Stimulated activated CD4-positive, alpha-beta T cell treated with anti-CD3 and anti-CD28 coated beads, Interleukin-12 subunit alpha, Interleukin-12 subunit beta, amount 100 ng/mL, for 24 hours (primary cell): Measurements from ENCODE around the gene FRZB.
"Not testable (repeated sequence)": the region's sequence is repeated elsewhere in the genome, so short reads cannot be mapped to it uniquely, and the experiment has no call there.

Source experiments
- DNase-seq, 2 experiments: peaks; one replicate each; pipeline ENCODE4 v3.0.0-alpha.2; 2020; ENCODE audit warnings: low read depth in 2 of 2

Gene FRZB, protein sequence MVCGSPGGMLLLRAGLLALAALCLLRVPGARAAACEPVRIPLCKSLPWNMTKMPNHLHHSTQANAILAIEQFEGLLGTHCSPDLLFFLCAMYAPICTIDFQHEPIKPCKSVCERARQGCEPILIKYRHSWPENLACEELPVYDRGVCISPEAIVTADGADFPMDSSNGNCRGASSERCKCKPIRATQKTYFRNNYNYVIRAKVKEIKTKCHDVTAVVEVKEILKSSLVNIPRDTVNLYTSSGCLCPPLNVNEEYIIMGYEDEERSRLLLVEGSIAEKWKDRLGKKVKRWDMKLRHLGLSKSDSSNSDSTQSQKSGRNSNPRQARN

DNA sequence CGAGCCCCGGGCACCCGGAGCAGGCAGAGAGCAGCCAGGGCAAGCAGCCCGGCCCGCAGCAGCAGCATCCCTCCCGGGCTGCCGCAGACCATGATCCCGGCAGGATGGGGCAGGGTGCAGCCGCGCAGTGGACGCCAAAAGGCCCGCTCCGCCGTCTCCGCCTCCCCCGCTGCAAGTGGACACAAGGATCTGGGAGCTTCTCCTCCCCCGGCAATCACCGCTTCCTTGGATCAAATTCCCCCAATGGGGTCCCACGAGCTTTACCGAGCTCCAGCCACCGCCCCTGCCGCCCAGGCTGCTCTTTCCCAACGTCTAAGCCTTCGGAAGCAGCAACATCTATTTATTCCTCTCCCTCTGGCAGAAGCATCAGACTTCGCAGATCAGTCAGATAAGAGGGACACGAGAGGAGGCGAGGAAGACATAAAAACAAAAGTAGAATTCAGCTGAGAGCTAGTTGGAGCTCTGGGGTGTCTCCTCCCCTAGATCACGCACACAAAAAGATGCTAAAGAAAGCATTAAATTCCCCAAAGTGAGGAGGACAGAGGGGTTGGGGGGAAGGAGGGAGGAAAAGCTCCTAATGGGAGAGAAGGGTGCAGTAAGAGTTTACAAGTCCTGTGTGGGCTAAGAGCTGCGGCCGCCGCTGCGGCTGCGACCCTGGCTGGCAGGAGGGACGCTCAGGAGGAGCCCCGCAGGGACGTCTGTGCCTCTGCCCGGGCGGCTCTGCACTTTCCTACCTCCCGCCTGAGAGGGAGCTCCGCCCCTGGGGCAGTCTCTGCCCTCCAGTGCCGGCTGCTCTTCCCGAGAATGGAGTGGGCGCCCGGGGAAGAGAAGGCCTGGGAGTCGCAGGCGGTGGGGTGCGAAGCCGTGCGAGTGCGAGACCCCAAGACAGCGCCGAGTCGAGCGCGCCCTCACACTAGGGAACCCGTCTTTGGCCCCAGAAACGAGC is at the start of gene FRZB:
TSS of gene FRZB (minus strand) at position 177 of the 946 bp plus-strand sequence. CDS start at position 92, 85 bp downstream.
- DNase-seq = no peak

- DNase-seq = no peak
These were observed 49.2 kb upstream of the FRZB start for GRCh38 chr2:182915369-182916326.

- DNase-seq = no peak
These were observed 48.4 kb upstream of the FRZB start for GRCh38 chr2:182914852-182915251.

DNA sequence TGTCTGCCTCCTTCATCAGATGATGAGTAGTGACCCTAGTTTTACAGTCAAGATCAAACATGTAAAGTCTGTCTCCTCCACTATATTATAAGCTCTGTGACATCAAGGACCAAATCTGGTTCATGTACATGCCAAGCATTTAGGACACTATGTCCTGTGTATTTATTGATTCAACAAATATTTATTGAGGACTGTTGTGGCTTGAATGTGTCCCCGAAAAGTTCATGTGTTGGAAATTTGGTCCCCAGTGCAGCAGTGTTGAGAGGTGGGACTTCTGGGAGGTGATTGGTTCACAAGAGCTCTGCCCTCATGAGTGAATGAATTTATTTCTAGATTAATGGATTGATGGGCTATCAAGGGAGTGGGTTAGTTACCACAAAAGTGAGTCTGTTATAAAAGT is 46.6 kb upstream of the FRZB start:
- no peak for DNase-seq

- no peak for DNase-seq
These were observed 46.1 kb upstream of the FRZB start for GRCh38 chr2:182912518-182912915.

- no peak for DNase-seq
These were observed 45.5 kb upstream of the FRZB start for GRCh38 chr2:182911813-182912517.

- DNase-seq = no peak
These were observed 44.5 kb upstream of the FRZB start for GRCh38 chr2:182910965-182911364.

- DNase-seq = no peak
These were observed 40.8 kb upstream of the FRZB start for GRCh38 chr2:182907081-182907830.

GRCh38 chr2:182906454-182906853 is 40.0 kb upstream of the FRZB start:
- DNase-seq = no peak

DNA sequence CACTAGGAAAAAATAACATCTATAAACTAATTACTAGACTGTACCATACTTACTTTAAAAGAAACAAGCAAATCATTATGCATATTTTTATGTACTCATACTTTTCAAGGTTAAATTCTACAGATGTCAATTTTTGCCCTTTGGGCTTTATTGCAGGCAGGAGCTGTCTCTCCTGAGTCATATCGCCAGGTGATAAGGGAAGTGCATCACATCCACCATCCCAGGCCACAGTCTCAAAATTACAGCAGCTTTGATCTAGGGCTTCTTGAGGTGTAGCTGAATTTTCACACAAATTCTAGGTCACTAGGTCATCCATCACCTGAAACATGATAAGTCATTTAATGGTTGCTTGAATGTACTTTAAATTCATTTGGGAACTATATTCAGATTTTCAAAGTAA is 38.4 kb upstream of the FRZB start:
- DNase-seq = no peak

DNA sequence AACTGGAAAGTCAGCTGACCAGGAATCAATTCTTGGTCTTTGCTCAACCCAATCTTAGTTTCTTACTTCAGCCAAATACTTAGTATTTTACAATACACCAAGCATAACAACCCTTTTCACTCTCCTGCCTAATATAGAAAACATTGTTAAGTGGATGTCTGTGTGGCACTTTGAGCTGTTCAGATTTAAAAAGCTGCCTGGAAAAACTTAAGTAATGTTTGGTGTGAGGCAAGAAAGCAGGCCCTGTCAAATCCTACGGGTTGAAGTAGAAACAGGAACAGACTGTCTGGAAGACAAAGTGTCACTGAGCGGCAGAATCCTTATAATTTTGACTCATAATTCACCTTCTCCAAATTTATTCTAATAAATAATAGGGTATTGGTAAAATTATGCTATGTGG is 37.1 kb upstream of the FRZB start:
- DNase-seq = no peak

DNA sequence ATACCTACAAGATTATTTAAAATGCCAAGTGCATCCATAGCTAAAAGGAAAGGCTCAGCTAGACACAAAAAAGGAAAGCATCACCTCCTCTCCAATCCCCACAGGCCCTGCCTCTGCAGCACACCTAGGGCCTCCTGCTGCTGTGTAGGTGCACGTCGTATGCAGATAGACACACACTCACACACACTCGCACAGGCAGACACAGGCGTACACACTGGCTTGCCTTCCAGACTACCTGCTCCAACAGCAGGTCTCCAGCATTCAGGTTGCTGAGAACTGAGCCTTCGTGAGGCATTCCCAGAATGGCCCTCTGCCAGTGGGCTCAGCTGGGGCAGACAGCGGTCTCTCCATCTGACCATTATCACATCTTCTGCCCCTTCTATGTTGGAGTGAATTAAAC is 35.3 kb upstream of the FRZB start:
- no peak for DNase-seq

GRCh38 chr2:182898718-182899117 is 32.3 kb upstream of the FRZB start:
- no peak for DNase-seq

DNA sequence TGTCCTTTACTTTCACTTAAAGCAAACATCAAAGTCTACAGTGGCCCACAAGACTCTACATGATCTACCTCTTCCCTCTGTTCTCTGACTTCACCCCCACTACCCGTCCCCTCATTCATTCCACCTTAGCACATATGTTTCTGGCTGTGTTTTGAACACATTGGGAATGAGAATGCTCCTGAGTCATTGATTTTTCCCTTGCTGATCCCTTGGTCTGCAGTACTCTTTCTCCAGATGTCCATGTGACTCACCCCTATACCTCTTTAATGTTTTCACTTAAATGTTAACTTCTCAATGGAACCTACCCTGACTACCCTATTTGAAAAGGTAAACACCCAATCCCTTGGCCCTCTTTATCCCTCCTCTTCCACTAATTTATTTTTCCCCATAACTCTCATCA is 30.7 kb upstream of the FRZB start:
- no peak for DNase-seq

- DNase-seq = no peak
These were observed 29.4 kb upstream of the FRZB start for GRCh38 chr2:182895798-182896197.

GRCh38 chr2:182895169-182895568 is 28.7 kb upstream of the FRZB start:
- DNase-seq = no peak

GRCh38 chr2:182894174-182894573 is 27.7 kb upstream of the FRZB start:
- no peak for DNase-seq

DNA sequence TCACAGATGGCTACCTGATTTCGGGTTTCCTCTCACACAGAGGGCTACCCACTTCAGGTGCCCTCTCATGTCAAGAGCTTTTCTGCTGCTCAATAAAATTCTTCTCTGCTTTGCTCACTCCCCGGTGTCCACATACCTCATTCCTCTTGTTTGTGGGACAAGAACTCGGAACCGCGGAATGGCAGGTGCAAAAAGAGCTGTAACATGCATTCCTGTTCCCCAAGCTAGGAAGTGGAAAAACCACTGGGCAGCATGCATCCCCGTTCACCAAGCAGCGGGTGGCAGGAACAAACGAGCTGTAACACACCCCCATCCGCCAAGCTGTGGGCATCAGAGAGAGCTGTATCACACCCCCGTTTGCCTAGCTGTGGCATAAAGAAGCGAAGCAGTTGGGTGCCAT is 27.2 kb upstream of the FRZB start:
- no peak for DNase-seq

GRCh38 chr2:182893035-182893434 is 26.6 kb upstream of the FRZB start:
- DNase-seq = not testable (repeated sequence)

DNA sequence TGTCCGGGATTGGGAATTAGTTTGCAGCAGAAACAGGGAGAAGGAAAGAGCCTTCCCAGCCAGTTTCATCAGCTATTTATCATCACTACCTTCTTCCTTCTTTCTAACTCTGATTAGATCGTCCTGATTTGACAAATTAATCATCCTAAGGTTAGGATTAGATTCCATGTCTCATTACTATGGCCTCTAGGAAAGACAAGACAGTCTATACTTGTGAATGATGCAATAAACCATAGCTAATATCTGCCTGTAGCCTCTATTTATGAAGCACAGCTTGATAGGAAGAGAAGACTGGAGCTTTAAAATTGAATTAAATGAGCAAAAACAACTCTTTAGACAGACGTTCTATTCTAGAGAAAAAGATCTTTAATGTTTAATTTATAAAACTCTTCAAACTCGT is 25.2 kb upstream of the FRZB start:
- no peak for DNase-seq
